ENCODE results near the gene RPP25. TPM values are rescaled to one million over a fixed set of nuclear protein-coding genes. Genes with fewer than 3 reads are reported as not detected.

Gene RPP25
- total and polyA plus RNA-seq, 2 donors (not counting 1 experiment from before 2014, with no cell fraction given) = 0.50 to 1.00 TPM

DNA sequence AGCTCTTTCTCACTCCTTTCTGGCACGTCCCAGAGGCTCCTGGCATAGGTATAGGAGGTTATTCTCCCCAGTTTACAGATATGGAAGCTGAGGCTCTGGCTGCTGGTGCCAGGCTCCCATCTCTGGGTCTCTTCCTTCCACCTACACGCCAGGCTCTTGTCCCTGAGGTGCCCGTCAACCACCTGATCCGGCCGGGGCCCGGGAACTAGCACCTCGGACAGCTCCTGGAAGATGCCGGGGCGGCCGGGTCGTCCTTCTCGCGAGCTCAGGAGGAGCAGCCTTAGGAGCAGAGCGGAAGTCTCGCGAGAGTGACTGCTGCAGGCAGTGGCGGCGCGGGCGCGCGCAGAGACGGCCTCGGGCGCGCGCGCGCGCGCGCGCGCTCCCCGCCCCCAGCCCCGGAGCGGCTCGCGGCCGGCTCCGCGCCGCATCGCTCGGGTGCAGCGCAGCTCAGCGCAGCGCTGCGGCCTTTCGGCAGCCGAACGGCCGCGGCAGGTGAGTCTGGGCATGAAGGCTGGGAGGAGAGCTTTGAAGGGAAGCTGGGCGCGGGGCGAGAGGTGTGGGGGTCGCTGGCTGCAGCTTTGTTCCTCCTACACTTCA lies 38.7 kb upstream of the RPP25 start, which contains the start of gene SCAMP5:
TSS of gene SCAMP5 (plus strand) at position 382 of the 597 bp plus-strand sequence. CDS start 16,277 bp downstream, outside the sequence.
- H3K27ac ChIP-seq (ENCODE audit: insufficient read depth, low read length) = no peak within 1 kb of the TSS
- H3K4me1 ChIP-seq (ENCODE audit: control insufficient read depth, extremely low read depth, insufficient read depth, low read length) = no peaks in the 10 kb centered on the region
- H3K4me2 ChIP-seq (ENCODE audit: extremely low read depth, insufficient read depth, low read length) = peak within 1 kb of the TSS; percentile 87
- peaks cover 16% of the 10 kb centered on the region for H3K27me3 ChIP-seq (ENCODE audit: control insufficient read depth, insufficient read depth, low read length)
- peak within 1 kb of the TSS; percentile 71 for H2AFZ ChIP-seq (ENCODE audit: low read length)
- H3K79me2 ChIP-seq (ENCODE audit: control insufficient read depth, insufficient read depth, low read length) = no peaks in the 10 kb centered on the region
- TF ChIP-seq, protein P1, sequence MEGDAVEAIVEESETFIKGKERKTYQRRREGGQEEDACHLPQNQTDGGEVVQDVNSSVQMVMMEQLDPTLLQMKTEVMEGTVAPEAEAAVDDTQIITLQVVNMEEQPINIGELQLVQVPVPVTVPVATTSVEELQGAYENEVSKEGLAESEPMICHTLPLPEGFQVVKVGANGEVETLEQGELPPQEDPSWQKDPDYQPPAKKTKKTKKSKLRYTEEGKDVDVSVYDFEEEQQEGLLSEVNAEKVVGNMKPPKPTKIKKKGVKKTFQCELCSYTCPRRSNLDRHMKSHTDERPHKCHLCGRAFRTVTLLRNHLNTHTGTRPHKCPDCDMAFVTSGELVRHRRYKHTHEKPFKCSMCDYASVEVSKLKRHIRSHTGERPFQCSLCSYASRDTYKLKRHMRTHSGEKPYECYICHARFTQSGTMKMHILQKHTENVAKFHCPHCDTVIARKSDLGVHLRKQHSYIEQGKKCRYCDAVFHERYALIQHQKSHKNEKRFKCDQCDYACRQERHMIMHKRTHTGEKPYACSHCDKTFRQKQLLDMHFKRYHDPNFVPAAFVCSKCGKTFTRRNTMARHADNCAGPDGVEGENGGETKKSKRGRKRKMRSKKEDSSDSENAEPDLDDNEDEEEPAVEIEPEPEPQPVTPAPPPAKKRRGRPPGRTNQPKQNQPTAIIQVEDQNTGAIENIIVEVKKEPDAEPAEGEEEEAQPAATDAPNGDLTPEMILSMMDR (conservative IDR thresholded peaks at IDR 0.05 in 1 of 2, IDR thresholded peaks at IDR 0.05 in 1 of 2; ENCODE audit: low read depth in 1 of 2, low read length in 2 of 2) = no peak
- TF ChIP-seq EZH2 (IDR thresholded peaks at IDR 0.05; ENCODE audit: low read length, missing control alignments) = no peak
- H3K9ac ChIP-seq (ENCODE audit: insufficient read depth, low read length) = peak within 1 kb of the TSS; percentile 16
- no peaks in the 10 kb centered on the region for H3K9me3 ChIP-seq (ENCODE audit: control insufficient read depth, insufficient read depth, low read depth, low read length)
- H4K20me1 ChIP-seq (ENCODE audit: control insufficient read depth, extremely low read depth, insufficient read depth, low read length) = no peaks in the 10 kb centered on the region
- DNase-seq (ENCODE audit: low read depth in 2 of 2) = peak; percentile 87 to 92
- H3K4me3 ChIP-seq (replicated peaks in 1 of 4; ENCODE audit: control extremely low read depth in 1 of 4, insufficient read depth in 1 of 4, low read depth in 3 of 4, low read length in 4 of 4) = peak within 1 kb of the TSS; percentile 40 to 65 (median 62)
- no peaks in the 10 kb centered on the region for H3K36me3 ChIP-seq (ENCODE audit: control insufficient read depth, insufficient read depth, low read length)

GRCh38 chr15:74994685-74995084 lies 38.1 kb upstream of the RPP25 start:
- no peak overlapping the region for H2AFZ ChIP-seq (ENCODE audit: low read length)
- no peak for DNase-seq (ENCODE audit: low read depth in 2 of 2)
- TF ChIP-seq, protein P1 (conservative IDR thresholded peaks at IDR 0.05 in 1 of 2, IDR thresholded peaks at IDR 0.05 in 1 of 2; ENCODE audit: low read depth in 1 of 2, low read length in 2 of 2) = no peak
- TF ChIP-seq EZH2 (IDR thresholded peaks at IDR 0.05; ENCODE audit: low read length, missing control alignments) = no peak
- no peak overlapping the region for H3K9ac ChIP-seq (ENCODE audit: insufficient read depth, low read length)
- peak overlapping the region; percentile 3 for H3K4me2 ChIP-seq (ENCODE audit: extremely low read depth, insufficient read depth, low read length)
- H3K79me2 ChIP-seq (ENCODE audit: control insufficient read depth, insufficient read depth, low read length) = no peaks in the 10 kb centered on the region
- peaks cover 16% of the 10 kb centered on the region for H3K27me3 ChIP-seq (ENCODE audit: control insufficient read depth, insufficient read depth, low read length)
- H3K4me1 ChIP-seq (ENCODE audit: control insufficient read depth, extremely low read depth, insufficient read depth, low read length) = no peaks in the 10 kb centered on the region
- no peaks in the 10 kb centered on the region for H3K9me3 ChIP-seq (ENCODE audit: control insufficient read depth, insufficient read depth, low read depth, low read length)
- H3K4me3 ChIP-seq (replicated peaks in 1 of 4; ENCODE audit: control extremely low read depth in 1 of 4, insufficient read depth in 1 of 4, low read depth in 3 of 4, low read length in 4 of 4) = peak overlapping the region in 1 of 4 experiments; percentile 46
- H3K36me3 ChIP-seq (ENCODE audit: control insufficient read depth, insufficient read depth, low read length) = no peaks in the 10 kb centered on the region
- no peak overlapping the region for H3K27ac ChIP-seq (ENCODE audit: insufficient read depth, low read length)
- H4K20me1 ChIP-seq (ENCODE audit: control insufficient read depth, extremely low read depth, insufficient read depth, low read length) = no peaks in the 10 kb centered on the region

- H3K79me2 ChIP-seq (ENCODE audit: control insufficient read depth, insufficient read depth, low read length) = no peaks in the 10 kb centered on the region
- no peak overlapping the region for H3K4me2 ChIP-seq (ENCODE audit: extremely low read depth, insufficient read depth, low read length)
- H3K9ac ChIP-seq (ENCODE audit: insufficient read depth, low read length) = no peak overlapping the region
- no peak overlapping the region for H3K4me3 ChIP-seq (replicated peaks in 1 of 4; ENCODE audit: control extremely low read depth in 1 of 4, insufficient read depth in 1 of 4, low read depth in 3 of 4, low read length in 4 of 4)
- no peaks in the 10 kb centered on the region for H3K4me1 ChIP-seq (ENCODE audit: control insufficient read depth, extremely low read depth, insufficient read depth, low read length)
- H4K20me1 ChIP-seq (ENCODE audit: control insufficient read depth, extremely low read depth, insufficient read depth, low read length) = no peaks in the 10 kb centered on the region
- TF ChIP-seq, protein P1 (conservative IDR thresholded peaks at IDR 0.05 in 1 of 2, IDR thresholded peaks at IDR 0.05 in 1 of 2; ENCODE audit: low read depth in 1 of 2, low read length in 2 of 2) = no peak
- TF ChIP-seq EZH2 (IDR thresholded peaks at IDR 0.05; ENCODE audit: low read length, missing control alignments) = no peak
- no peak overlapping the region for H2AFZ ChIP-seq (ENCODE audit: low read length)
- peaks cover 16% of the 10 kb centered on the region for H3K27me3 ChIP-seq (ENCODE audit: control insufficient read depth, insufficient read depth, low read length)
- H3K9me3 ChIP-seq (ENCODE audit: control insufficient read depth, insufficient read depth, low read depth, low read length) = no peaks in the 10 kb centered on the region
- no peak for DNase-seq (ENCODE audit: low read depth in 2 of 2)
- no peaks in the 10 kb centered on the region for H3K36me3 ChIP-seq (ENCODE audit: control insufficient read depth, insufficient read depth, low read length)
- no peak overlapping the region for H3K27ac ChIP-seq (ENCODE audit: insufficient read depth, low read length)
These were observed 37.7 kb upstream of the RPP25 start for GRCh38 chr15:74994236-74994635.
